Calu3 (cell line): ENCODE results near the gene BRINP1. TPM values are rescaled to one million over a fixed set of nuclear protein-coding genes. Genes with fewer than 3 reads are reported as not detected.

ENCODE experiments used
- BruUV-seq: library from RNA; stranded (reverse); fragments of 400-500 nt; replicated peaks from 2 replicates; lab custom pipeline; 2021; lab: Mats Ljungman, UMichigan
- CTCF ChIA-PET: fragments of 300-600 bp; sonication (Branson Sonifier 250); formaldehyde crosslinking; loops from one replicate; lab custom pipeline; 2022; ENCODE audit warnings: antibody characterized with exemption; lab: Charles Lee
- DNase-seq: peaks from one replicate; pipeline ENCODE4 v3.0.0; 2022
- H3K27ac Mint-ChIP-seq: one replicate; pipeline ENCODE4 v1.8.0; 2022; ENCODE audit warnings: mixed read lengths; ENCODE audit not compliant: unreplicated experiment
- H3K27me3 Mint-ChIP-seq: one replicate; pipeline ENCODE4 v1.8.0; 2022; ENCODE audit warnings: mixed read lengths; ENCODE audit not compliant: unreplicated experiment
- H3K36me3 Mint-ChIP-seq: one replicate; pipeline ENCODE4 v1.8.0; 2022; ENCODE audit warnings: mild to moderate bottlenecking, moderate library complexity, mixed read lengths; ENCODE audit not compliant: insufficient read depth, unreplicated experiment
- H3K4me1 Mint-ChIP-seq: one replicate; pipeline ENCODE4 v1.8.0; 2022; ENCODE audit warnings: mild to moderate bottlenecking, low read depth, mixed read lengths; ENCODE audit not compliant: unreplicated experiment
- H3K4me3 Mint-ChIP-seq: one replicate; pipeline ENCODE4 v1.8.0; 2022; ENCODE audit warnings: mild to moderate bottlenecking, low read depth, moderate library complexity, mixed read lengths; ENCODE audit not compliant: unreplicated experiment
- H3K9me3 Mint-ChIP-seq: one replicate; pipeline ENCODE4 v1.8.0; 2022; ENCODE audit warnings: low read depth, mixed read lengths; ENCODE audit not compliant: unreplicated experiment
- intact Hi-C: fragments of 100-400 bp; cut with micrococcal nuclease; formaldehyde crosslinking; loops from one replicate; pipeline ENCODE4 v1.10.0; 2022; ENCODE audit not compliant: unreplicated experiment
- total RNA-seq: library from RNA; stranded (reverse); gene quantifications from 2 replicates; pipeline ENCODE4 v1.2.3, GENCODE V29; 2022
- TF ChIP-seq, protein P1 (sequence below): fragments of 200-600 bp; IDR thresholded peaks from one replicate; pipeline ENCODE4 v1.8.0; 2022; ENCODE audit warnings: antibody characterized with exemption; ENCODE audit not compliant: unreplicated experiment

The BRINP1 gene
- total RNA-seq, 1 experiment from 2014 or later: not detected

DNA sequence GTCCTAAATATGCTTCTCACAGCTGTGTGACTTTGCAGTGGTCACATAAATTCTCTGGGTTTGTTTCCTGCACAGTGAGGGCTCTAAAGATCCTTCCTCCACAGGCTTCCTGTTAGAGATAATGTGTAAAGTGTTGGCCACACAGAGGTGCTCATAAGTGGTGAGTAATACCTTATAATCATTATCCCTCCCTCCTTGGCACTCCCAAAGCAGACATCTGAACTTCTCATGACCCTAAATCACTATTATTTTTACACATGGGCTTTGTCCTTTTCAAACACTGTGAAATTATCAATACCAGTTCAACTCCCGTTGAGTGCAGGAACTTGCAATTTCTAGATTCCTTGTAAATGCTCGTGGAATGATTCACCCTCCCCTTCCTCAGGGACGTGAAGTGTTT is 100.2 kb downstream of the BRINP1 start:
- H3K4me3 Mint-ChIP-seq: no peak overlapping the region
- no peak for DNase-seq
- CTCF ChIA-PET: no interaction called here
- H3K27me3 Mint-ChIP-seq: no peaks in the 10 kb centered on the region
- no peaks in the 10 kb centered on the region for H3K36me3 Mint-ChIP-seq
- TF ChIP-seq, protein P1, sequence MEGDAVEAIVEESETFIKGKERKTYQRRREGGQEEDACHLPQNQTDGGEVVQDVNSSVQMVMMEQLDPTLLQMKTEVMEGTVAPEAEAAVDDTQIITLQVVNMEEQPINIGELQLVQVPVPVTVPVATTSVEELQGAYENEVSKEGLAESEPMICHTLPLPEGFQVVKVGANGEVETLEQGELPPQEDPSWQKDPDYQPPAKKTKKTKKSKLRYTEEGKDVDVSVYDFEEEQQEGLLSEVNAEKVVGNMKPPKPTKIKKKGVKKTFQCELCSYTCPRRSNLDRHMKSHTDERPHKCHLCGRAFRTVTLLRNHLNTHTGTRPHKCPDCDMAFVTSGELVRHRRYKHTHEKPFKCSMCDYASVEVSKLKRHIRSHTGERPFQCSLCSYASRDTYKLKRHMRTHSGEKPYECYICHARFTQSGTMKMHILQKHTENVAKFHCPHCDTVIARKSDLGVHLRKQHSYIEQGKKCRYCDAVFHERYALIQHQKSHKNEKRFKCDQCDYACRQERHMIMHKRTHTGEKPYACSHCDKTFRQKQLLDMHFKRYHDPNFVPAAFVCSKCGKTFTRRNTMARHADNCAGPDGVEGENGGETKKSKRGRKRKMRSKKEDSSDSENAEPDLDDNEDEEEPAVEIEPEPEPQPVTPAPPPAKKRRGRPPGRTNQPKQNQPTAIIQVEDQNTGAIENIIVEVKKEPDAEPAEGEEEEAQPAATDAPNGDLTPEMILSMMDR: no peak
- no peaks in the 10 kb centered on the region for H3K4me1 Mint-ChIP-seq
- intact Hi-C loops: no loop called here
- no peak overlapping the region for H3K27ac Mint-ChIP-seq
- no TSS peak for BruUV-seq
- H3K9me3 Mint-ChIP-seq: peaks cover 20% of the 10 kb centered on the region

DNA sequence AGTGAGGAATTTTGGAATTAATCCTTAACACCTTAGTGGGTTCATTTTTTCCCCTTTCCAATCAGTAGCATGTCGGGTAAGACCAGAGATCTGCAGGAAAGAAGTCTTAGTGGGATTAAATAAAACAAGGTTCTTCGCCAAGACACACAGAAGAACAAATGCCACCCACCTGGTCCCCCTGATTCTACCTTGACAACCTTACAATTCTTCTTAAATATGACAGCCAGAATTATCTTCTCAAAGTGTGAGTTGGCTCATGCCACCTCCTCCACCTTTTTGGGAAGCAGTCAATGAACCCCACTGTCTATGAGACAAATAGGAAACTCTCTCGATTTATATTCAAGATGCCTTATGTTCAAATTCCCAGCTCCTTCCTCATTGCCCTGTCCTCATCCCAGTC is 105.1 kb downstream of the BRINP1 start:
- no peaks in the 10 kb centered on the region for H3K27me3 Mint-ChIP-seq
- CTCF ChIA-PET: no interaction called here
- no peaks in the 10 kb centered on the region for H3K4me1 Mint-ChIP-seq
- TF ChIP-seq, protein P1: no peak
- no TSS peak for BruUV-seq
- H3K36me3 Mint-ChIP-seq: no peaks in the 10 kb centered on the region
- DNase-seq: no peak
- H3K9me3 Mint-ChIP-seq: peaks cover 14% of the 10 kb centered on the region
- H3K4me3 Mint-ChIP-seq: no peak overlapping the region
- no peak overlapping the region for H3K27ac Mint-ChIP-seq
- intact Hi-C loops: no loop called here

DNA sequence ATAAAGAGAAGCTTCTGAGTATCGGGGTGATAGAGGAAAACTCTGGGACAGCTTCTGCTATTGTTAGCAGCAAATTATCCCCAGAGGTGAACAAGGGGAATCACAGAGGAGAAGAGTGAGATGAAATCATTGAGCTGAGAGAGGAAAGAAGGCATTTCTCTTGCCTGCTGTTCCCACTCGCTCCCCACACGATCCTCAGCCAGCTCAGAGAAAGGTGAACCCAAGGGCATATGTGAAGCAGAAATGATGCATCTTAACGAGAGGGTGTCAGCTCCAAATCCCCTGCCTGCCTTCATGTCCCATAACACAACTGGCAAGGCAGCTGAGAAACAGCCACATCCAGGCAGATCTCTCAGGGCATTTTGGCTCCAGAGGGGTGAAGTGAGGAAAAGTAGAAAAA is 111.6 kb downstream of the BRINP1 start:
- intact Hi-C loops: no loop called here

DNA sequence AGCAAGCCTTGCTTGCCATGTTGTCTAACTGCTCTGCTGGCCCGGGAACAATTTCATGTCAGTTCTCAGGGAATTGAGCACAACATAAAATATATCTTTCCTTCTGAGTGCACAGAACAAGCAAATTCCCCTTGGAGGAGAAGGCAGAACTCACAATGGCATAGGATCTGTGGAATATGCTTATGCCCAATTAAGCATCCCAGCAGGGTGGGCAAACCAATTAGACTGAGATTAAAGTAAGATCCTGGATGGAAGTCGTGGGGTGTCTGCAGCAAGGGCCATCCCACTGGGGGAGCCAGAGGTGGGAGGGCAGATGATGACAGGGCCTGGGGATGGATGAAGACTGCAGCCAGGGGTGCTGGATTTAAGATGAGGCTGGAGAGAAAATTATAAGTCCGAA is 114.1 kb downstream of the BRINP1 start:
- Mint-ChIP-seq H3K27me3 (no peaks in the 10 kb centered on the region), H3K4me1 (no peaks in the 10 kb centered on the region), H3K4me3 (no peak overlapping the region), H3K9me3 (peaks cover 15% of the 10 kb centered on the region), H3K27ac (no peak overlapping the region), H3K36me3 (no peaks in the 10 kb centered on the region)
- TF ChIP-seq, protein P1: no peak
- DNase-seq: no peak
- CTCF ChIA-PET: no interaction called here
- intact Hi-C loops: no loop called here
- BruUV-seq: no TSS peak

More for the DNA sequence above, 111.6 kb downstream of the BRINP1 start:
- H3K36me3 Mint-ChIP-seq: no peaks in the 10 kb centered on the region
- H3K27ac Mint-ChIP-seq: no peak overlapping the region
- H3K9me3 Mint-ChIP-seq: peaks cover 13% of the 10 kb centered on the region
- H3K4me1 Mint-ChIP-seq: no peaks in the 10 kb centered on the region
- no peak for DNase-seq
- CTCF ChIA-PET: no interaction called here
- TF ChIP-seq, protein P1: no peak
- H3K4me3 Mint-ChIP-seq: no peak overlapping the region
- no peaks in the 10 kb centered on the region for H3K27me3 Mint-ChIP-seq
- no TSS peak for BruUV-seq
